Heart left ventricle (tissue), 16 donors: ENCODE results near the gene SHC4. TPM values are rescaled to one million over a fixed set of nuclear protein-coding genes. Genes with fewer than 3 reads are reported as not detected.

Experiments used
- ATAC-seq, 4 donors: fragments of 200-7000 bp; cut with Tn5 transposase; one replicate each; pipeline ENCODE4 v1.9.1; 2020 to 2022; ENCODE audit warnings: moderate library complexity in 4 of 4, mild to moderate bottlenecking in 3 of 4, moderate number of reproducible peaks in 1 of 4
- DNase-seq, 5 donors: peaks; one replicate each; pipeline ENCODE4 v3.0.0-alpha.2; 2020
- H3K27ac ChIP-seq, 12 donors: fragments of 200-600 bp; sonication (generic) in 4 of 12; one replicate each; pipeline versions ENCODE4 v1.5.0 to v1.8.0; 2016 to 2022; ENCODE audit warnings: mild to moderate bottlenecking in 2 of 12
- H3K27me3 ChIP-seq, 9 donors: fragments of 200-600 bp; sonication (generic) in 2 of 9; one replicate each; pipeline versions ENCODE4 v1.5.1 to v1.8.0; 2016 to 2022; ENCODE audit warnings: mild to moderate bottlenecking in 3 of 9
- H3K36me3 ChIP-seq, 9 donors: fragments of 200-600 bp; sonication (generic) in 2 of 9; one replicate each; pipeline versions ENCODE4 v1.5.0 to v1.8.0; 2018 to 2022; ENCODE audit warnings: mild to moderate bottlenecking in 2 of 9
- H3K4me1 ChIP-seq, 12 donors: fragments of 200-600 bp; sonication (generic) in 4 of 12; one replicate each; pipeline versions ENCODE4 v1.5.0 to v1.8.0; 2016 to 2022; ENCODE audit warnings: mild to moderate bottlenecking in 3 of 12
- H3K4me3 ChIP-seq, 12 donors: fragments of 200-600 bp; sonication (generic) in 4 of 12; one replicate each; pipeline versions ENCODE4 v1.5.0 to v1.8.0; 2017 to 2022; ENCODE audit warnings: mild to moderate bottlenecking in 9 of 12, moderate library complexity in 4 of 12
- H3K9me3 ChIP-seq, 12 donors: fragments of 200-600 bp; sonication (generic) in 4 of 12; one replicate each; pipeline versions ENCODE4 v1.5.0 to v1.8.0; 2016 to 2022; ENCODE audit warnings: mild to moderate bottlenecking in 1 of 12
- POLR2A ChIP-seq, 2 donors: fragments of 450-650 bp; IDR thresholded peaks; one replicate each; pipeline ENCODE4 v1.6.1; 2017; ENCODE audit warnings: antibody characterized with exemption in 2 of 2, mild to moderate bottlenecking in 2 of 2, moderate library complexity in 2 of 2
- WGBS, 4 donors: extraction: QIAGEN DNeasy Blood & Tissue Kit in 2 of 4; methylation state at CpG; one replicate each; pipeline versions ENCODE4 v1.1.5 to v1.1.7; 2013 to 2018; 5-methylcytosine and 5-hydroxymethylcytosine counted together
- intact Hi-C, 10 donors: fragments of 100-400 bp; cut with DNase I; formaldehyde crosslinking; loops; one replicate each; pipeline versions ENCODE4 v1.11.1 to v1.14.2; 2022
- polyA plus RNA-seq, 2 donors: library from polyadenylated mRNA; stranded (reverse); fragments of 200-250 nt; gene quantifications; one replicate each; pipeline ENCODE4 v1.2.3, GENCODE V29; 2013
- total RNA-seq, 9 donors: library from RNA; depleted of rRNA in 2 of 9; stranded (reverse); fragments of >200 nt in 2 of 9; fragmentation: NEBNext Ultra II Directional in 3 of 9; extraction: Animal tissue kit (Norgen Biotek cat#: 25700) in 3 of 9; gene quantifications; one replicate each; pipeline versions ENCODE4 v1.1.0 to v1.2.4, GENCODE V29; 2016 to 2023
- TF ChIP-seq, protein P1 (sequence below), 12 donors: fragments of 200-600 bp; sonication (generic) in 4 of 12; IDR thresholded peaks; one replicate each; pipeline versions ENCODE4 v1.5.0 to v1.8.0; 2018 to 2022; ENCODE audit warnings: antibody characterized with exemption in 12 of 12, mild to moderate bottlenecking in 5 of 12
- donor health status: ischemic (EF 13 %, LVEDD 7.1; RV severe dilation, severe dysfunction).
- donor health status: healthy with polysubstance abuse.
- donor health status: DM: no; HTN: yes; CAD: no.
- donor health status: DM: no; HTN: no; CAD: no.
- donor health status: ischemic (EF 25% LVEDD 6.9; RV normal size, moderate dysfunction).
- donor health status: ischemic (EF 25% LVEDD 5.7; RV mildly dilated, moderate dysfunction).
- donor health status: healthy.
- donor health status: DM: yes; HTN: yes; CAD: no.
- donor health status: ischemic (EF 35%, LVEDD 5.7; RV mildly dilated, moderate dysfunction).
- donor health status: nonischemic (EF 11% LVEDD 7.7; RV severe dilation, severe dysfunction).
- donor health status: DM: yes; HTN: yes; CAD: no.
- donor health status: PGD.
- donor health status: ischemic (EF 29% LVEDD 5.4; RV normal size, mild dysfunction).
- donor health status: nonischemic (EF 23%, LVEDD 6.1; RV moderate dilation, normal function).

SHC4 gene
- total and polyA plus RNA-seq, 11 donors, result 1.3 to 4.1 (median 2.2) TPM

DNA sequence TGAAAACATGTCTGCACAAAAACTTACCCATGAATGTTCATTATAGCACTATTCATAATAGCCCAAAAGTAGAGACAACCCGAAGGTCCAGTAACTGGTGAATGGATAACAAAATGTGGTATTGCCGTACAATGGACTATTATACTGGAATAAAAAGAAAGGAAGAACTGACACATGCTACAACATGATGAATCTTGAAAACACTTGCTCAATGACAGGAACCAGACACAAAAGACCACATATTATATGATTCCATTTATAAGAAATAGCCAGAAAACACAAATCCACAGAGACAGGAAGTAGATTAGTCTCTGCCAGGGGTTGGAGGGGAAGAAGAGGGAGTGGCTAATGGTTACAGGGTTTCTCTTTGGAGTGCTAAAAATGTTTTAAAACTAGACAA is 18.3 kb downstream of the SHC4 start:
- Histone ChIP-seq H3K27me3 (no peaks in the 10 kb centered on the region), H3K4me1 (peaks cover 0 to 29% (median 16%) of the 10 kb centered on the region in 12 donors), H3K36me3 (no peaks in the 10 kb centered on the region), H3K9me3 (no peaks in the 10 kb centered on the region), H3K4me3 (no peak overlapping the region), H3K27ac (peak overlapping the region in 6 of 12 donors; percentile 1 to 60 (median 43))
- WGBS, 4 donors, result 41 to 89% (median 70%) methylated on average over 2 of the region's 2 CpGs
- peak in 2 of 4 donors; percentile 47 to 51 for ATAC-seq
- intact Hi-C loops, result no loop called here
- no peak for DNase-seq
- no peak for TF ChIP-seq POLR2A (IDR thresholded peaks at IDR 0.05)
- TF ChIP-seq, protein P1, sequence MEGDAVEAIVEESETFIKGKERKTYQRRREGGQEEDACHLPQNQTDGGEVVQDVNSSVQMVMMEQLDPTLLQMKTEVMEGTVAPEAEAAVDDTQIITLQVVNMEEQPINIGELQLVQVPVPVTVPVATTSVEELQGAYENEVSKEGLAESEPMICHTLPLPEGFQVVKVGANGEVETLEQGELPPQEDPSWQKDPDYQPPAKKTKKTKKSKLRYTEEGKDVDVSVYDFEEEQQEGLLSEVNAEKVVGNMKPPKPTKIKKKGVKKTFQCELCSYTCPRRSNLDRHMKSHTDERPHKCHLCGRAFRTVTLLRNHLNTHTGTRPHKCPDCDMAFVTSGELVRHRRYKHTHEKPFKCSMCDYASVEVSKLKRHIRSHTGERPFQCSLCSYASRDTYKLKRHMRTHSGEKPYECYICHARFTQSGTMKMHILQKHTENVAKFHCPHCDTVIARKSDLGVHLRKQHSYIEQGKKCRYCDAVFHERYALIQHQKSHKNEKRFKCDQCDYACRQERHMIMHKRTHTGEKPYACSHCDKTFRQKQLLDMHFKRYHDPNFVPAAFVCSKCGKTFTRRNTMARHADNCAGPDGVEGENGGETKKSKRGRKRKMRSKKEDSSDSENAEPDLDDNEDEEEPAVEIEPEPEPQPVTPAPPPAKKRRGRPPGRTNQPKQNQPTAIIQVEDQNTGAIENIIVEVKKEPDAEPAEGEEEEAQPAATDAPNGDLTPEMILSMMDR (IDR thresholded peaks at IDR 0.05), result no peak

DNA sequence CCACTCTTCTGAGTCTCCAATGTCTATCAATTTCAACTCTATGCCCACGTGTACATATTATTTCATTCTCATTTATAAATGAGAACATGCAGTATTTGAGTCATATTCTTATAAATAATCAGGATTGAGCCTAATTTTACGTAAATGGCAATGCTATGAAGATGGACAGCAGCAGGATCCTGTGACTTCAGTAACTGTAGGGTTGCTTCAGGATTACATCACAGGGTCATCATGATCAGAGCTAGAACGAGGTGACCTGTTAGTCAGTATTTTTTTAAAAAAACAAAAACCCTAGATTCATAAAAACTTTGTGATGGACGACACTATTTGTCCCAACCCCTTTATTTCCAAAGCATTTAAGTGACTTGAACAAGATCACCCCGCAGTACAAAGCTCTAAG is 21.8 kb downstream of the SHC4 start:
- no peaks in the 10 kb centered on the region for H3K9me3 ChIP-seq
- WGBS, 4 donors, result 71 to 81% (median 77%) methylated on average over 5 of the region's 5 CpGs
- H3K27ac ChIP-seq, result no peak overlapping the region
- intact Hi-C loops, result no loop called here
- H3K27me3 ChIP-seq, result no peaks in the 10 kb centered on the region
- peaks cover 0 to 24% (median 14%) of the 10 kb centered on the region in 12 donors for H3K4me1 ChIP-seq
- no peak for TF ChIP-seq POLR2A (IDR thresholded peaks at IDR 0.05)
- TF ChIP-seq, protein P1 (IDR thresholded peaks at IDR 0.05), result no peak
- no peaks in the 10 kb centered on the region for H3K36me3 ChIP-seq
- DNase-seq, result no peak
- ATAC-seq, result no peak
- no peak overlapping the region for H3K4me3 ChIP-seq

DNA sequence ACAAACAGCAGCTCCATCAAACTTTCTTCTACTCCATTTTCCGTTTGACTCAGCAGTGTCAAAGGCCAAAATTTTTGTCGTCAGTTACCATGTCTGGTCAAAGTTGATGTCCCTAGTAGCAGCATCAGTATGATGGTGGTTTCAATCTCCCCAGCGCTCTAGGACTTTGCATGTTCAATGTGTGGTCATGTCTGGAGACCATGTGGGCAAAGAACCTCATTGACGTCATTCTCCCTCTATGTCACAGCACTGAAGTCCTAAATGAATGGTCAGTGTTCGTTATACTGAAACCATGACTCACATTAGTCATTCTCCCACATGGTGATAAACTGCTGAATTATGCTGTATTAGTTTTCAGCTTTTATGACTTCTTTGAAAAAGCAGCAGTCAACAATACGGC is 23.2 kb downstream of the SHC4 start:
- DNase-seq (no peak), ATAC-seq (no peak)
- no peaks in the 10 kb centered on the region for H3K9me3 ChIP-seq
- H3K4me1 ChIP-seq, result peaks cover 0 to 10% (median 3%) of the 10 kb centered on the region in 12 donors
- H3K4me3 ChIP-seq, result no peak overlapping the region
- H3K36me3 ChIP-seq, result no peaks in the 10 kb centered on the region
- intact Hi-C loops, result no loop called here
- H3K27ac ChIP-seq, result no peak overlapping the region
- no peaks in the 10 kb centered on the region for H3K27me3 ChIP-seq
- TF ChIP-seq, protein P1 (IDR thresholded peaks at IDR 0.05), result no peak
- no peak for TF ChIP-seq POLR2A (IDR thresholded peaks at IDR 0.05)
- WGBS, 4 donors, result 87 to 92% (median 91%) methylated on average over 6 of the region's 6 CpGs

DNA sequence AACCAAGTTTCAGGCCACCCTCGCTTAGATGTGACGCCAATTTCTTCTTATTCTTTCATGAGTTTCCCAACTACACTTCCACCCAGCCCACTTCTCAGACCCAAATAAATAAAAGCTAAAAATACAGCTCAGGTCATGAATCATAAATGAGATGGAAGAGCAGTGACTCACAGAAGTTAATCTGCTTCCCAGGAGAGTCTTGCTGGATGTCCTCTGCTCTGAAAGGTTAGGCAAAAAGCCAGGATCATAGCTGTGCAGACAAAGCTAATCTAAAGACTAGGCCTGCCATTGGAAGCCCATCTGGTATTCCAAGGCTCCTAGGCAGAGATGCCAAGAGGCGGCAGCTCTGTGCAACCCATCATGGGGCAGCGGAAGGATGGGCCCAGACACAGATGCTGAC is 24.1 kb downstream of the SHC4 start:
- H3K36me3 ChIP-seq, result no peaks in the 10 kb centered on the region
- H3K4me1 ChIP-seq, result peaks cover 0 to 2% (median 0%) of the 10 kb centered on the region in 12 donors
- no peaks in the 10 kb centered on the region for H3K9me3 ChIP-seq
- H3K27ac ChIP-seq, result peak overlapping the region in 1 of 12 donors; percentile 3
- TF ChIP-seq, protein P1 (IDR thresholded peaks at IDR 0.05), result no peak
- TF ChIP-seq POLR2A (IDR thresholded peaks at IDR 0.05), result no peak
- intact Hi-C loops, result no loop called here
- H3K27me3 ChIP-seq, result no peaks in the 10 kb centered on the region
- WGBS, 4 donors, result 83 to 91% (median 86%) methylated on average over 4 of the region's 4 CpGs
- H3K4me3 ChIP-seq, result no peak overlapping the region
- peak in 3 of 4 donors; percentile 52 to 90 (median 83) for ATAC-seq
- peak in 1 of 5 donors; percentile 31 for DNase-seq
